GM10248 (cell line): ENCODE measurements around the gene ANAPC16.
"Not testable (repeated sequence)": the region's sequence is repeated elsewhere in the genome, so short reads cannot be mapped to it uniquely, and the experiment has no call there.

Experiments used
- CTCF ChIA-PET: fragments of 300-600 bp; sonication (Branson Sonifier 250); formaldehyde crosslinking; extraction: SDS; loops from one replicate; lab custom pipeline; 2021; ENCODE audit warnings: antibody characterized with exemption; lab: Yijun Ruan, JAX
- POLR2A ChIA-PET: fragments of 350-650 bp; sonication (Branson Sonifier 250); formaldehyde crosslinking; extraction: SDS; loops from one replicate; lab custom pipeline; 2020; ENCODE audit warnings: antibody characterized with exemption; lab: Yijun Ruan, JAX
- DNase-seq: peaks from one replicate; pipeline ENCODE4 v3.0.0; 2012; ENCODE audit errors: extremely low spot score
- TF ChIP-seq, protein P1 (sequence below): IDR thresholded peaks from 2 replicates; pipeline ENCODE4 v1.5.1; 2012; ENCODE audit warnings: mild to moderate bottlenecking, low read depth; ENCODE audit errors: extremely low read depth, missing control alignments, control extremely low read depth

ANAPC16 gene

DNA sequence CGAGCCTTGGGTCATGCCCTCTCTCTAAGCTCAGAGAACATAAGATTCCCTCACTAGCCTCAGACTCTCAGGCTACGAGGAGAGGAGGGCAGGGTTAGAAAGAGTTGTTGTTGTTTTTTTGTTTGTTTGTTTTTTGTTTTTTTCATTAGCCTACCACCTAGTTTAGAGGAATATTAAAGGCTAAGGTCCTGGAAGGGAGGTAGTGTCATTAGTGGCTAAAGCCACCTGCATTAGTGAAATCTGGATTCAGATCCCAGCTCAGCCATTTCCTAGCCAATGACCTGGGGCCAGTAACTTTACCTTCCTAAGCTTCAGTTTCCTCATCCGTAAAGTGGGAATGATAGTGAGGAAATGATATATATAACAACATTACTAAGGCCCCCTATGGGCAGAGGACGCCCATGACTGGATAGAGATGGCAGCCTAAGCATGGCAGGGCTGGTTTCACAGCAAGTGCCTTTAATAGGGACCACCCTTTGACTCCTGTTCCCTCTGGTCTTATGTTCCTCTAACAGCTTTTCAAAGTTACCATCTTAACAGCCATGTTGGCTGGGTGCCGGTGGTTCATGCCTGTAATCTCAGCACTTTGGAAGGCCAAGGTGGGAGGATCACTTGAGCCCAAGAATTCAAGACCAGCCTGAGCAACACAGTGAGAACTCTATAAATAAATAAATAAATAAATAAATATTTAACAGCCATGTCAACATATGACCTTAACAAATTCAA, 63.0 kb downstream of the ANAPC16 start:
- POLR2A ChIA-PET: interaction anchor here (1.5 to 2.0 kb wide), 2 partner anchors 18 to 48 kb away, joined by 3 to 5 read pairs; no protein-coding TSS in a partner anchor
- TF ChIP-seq, protein P1, sequence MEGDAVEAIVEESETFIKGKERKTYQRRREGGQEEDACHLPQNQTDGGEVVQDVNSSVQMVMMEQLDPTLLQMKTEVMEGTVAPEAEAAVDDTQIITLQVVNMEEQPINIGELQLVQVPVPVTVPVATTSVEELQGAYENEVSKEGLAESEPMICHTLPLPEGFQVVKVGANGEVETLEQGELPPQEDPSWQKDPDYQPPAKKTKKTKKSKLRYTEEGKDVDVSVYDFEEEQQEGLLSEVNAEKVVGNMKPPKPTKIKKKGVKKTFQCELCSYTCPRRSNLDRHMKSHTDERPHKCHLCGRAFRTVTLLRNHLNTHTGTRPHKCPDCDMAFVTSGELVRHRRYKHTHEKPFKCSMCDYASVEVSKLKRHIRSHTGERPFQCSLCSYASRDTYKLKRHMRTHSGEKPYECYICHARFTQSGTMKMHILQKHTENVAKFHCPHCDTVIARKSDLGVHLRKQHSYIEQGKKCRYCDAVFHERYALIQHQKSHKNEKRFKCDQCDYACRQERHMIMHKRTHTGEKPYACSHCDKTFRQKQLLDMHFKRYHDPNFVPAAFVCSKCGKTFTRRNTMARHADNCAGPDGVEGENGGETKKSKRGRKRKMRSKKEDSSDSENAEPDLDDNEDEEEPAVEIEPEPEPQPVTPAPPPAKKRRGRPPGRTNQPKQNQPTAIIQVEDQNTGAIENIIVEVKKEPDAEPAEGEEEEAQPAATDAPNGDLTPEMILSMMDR: no peak
- DNase-seq: no peak
- CTCF ChIA-PET: interaction anchor here (0.6 to 1.7 kb wide), 3 partner anchors 8 to 58 kb away, joined by 4 to 5 read pairs (median 4); no protein-coding TSS in a partner anchor

DNA sequence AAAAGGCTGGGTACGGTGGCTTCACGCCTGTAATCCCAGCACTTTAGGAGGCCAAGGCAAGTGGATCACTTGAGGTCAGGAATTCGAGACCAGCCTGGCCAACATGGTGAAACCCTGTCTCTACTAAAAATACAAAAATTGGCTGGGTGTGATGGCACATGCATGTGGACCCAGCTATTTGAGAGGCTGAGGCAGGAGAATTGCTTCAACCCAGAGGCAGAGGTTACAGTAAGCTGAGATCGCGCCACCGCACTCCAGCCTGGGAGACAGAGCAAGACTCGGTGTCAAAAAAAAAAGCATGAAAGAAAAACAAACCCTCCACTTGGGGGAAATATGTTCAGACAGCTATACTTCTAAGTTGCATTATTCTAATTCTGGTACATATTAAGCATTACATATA, 63.8 kb downstream of the ANAPC16 start:
- ChIA-PET CTCF (interaction anchor here (1.1 kb wide), 2 partner anchors 15 to 58 kb away, joined by 3 to 5 read pairs; no protein-coding TSS in a partner anchor), POLR2A (interaction anchor here (1.8 kb wide), 1 partner anchor 18 kb away, joined by 7 read pairs; no protein-coding TSS in a partner anchor)
- not testable (repeated sequence) for DNase-seq

DNA sequence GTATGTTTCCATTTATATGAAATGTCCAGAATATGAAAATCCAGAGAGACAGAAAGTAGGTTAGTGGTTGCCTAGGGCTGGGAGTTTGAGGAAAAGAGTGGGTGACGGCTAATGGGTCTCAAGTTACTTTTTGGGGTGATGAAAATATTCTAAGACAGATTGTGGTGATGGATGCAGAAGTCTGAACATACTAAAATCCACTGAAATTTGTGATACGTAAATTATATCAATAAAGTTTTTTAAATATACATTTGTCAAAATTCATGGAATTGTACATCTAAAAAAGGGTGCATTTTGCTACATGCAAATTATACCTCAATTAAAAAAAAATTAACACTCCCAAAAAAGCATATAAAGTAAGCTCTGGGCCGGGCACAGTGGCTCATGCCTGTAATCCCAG, 67.3 kb downstream of the ANAPC16 start:
- ChIA-PET CTCF (interaction anchor here (1.0 to 2.8 kb wide), 3 partner anchors 8 to 10 kb away, joined by 4 to 15 read pairs (median 5); partner anchors contain the start of gene DDIT4), POLR2A (interaction anchor here (1.3 kb wide), 1 partner anchor 9 kb away, joined by 4 read pairs; the partner anchor contains the start of gene DDIT4)
- TF ChIP-seq, protein P1: no peak
- no peak for DNase-seq
